T follicular helper cell (primary cell): ENCODE results near the gene HOXA9.

Source experiments
- DNase-seq: peaks from one replicate; pipeline ENCODE4 v3.0.0-alpha.2; 2020; ENCODE audit warnings: low read depth

HOXA9 gene

GRCh38 chr7:27188386-27189294, 23.3 kb upstream of the HOXA9 start:
- no peak for DNase-seq

- no peak for DNase-seq
Measured at GRCh38 chr7:27187475-27188385, 22.4 kb upstream of the HOXA9 start.

GRCh38 chr7:27186668-27187474, 21.5 kb upstream of the HOXA9 start:
- no peak for DNase-seq

- no peak for DNase-seq
Measured at GRCh38 chr7:27185854-27186667, 20.7 kb upstream of the HOXA9 start.

GRCh38 chr7:27185013-27185853, 19.9 kb upstream of the HOXA9 start, which contains the start of gene HOXA11:
TSS of gene HOXA11 (minus strand) at chr7:27185232. CDS start at chr7:27185144, 88 bp downstream.
- DNase-seq = no peak

- DNase-seq = no peak
Measured at GRCh38 chr7:27184337-27185012, 19.1 kb upstream of the HOXA9 start.

GRCh38 chr7:27183682-27184336, 18.5 kb upstream of the HOXA9 start:
- DNase-seq = no peak

GRCh38 chr7:27182861-27183681, 17.7 kb upstream of the HOXA9 start:
- DNase-seq = no peak

GRCh38 chr7:27182285-27182841, 17.0 kb upstream of the HOXA9 start:
- DNase-seq = no peak

GRCh38 chr7:27181795-27182275, 16.5 kb upstream of the HOXA9 start:
- DNase-seq = no peak

GRCh38 chr7:27180431-27181420, 15.4 kb upstream of the HOXA9 start:
- no peak for DNase-seq

- DNase-seq = no peak
Measured at GRCh38 chr7:27179503-27180430, 14.4 kb upstream of the HOXA9 start.

GRCh38 chr7:27179030-27179429, 13.7 kb upstream of the HOXA9 start:
- no peak for DNase-seq

- DNase-seq = no peak
Measured at GRCh38 chr7:27178366-27178765, 13.0 kb upstream of the HOXA9 start.

- DNase-seq = no peak
Measured at GRCh38 chr7:27177795-27178320, 12.5 kb upstream of the HOXA9 start.
